ENCODE data around the gene TPX2.

GRCh38 chr20:31691646-31692275, 47.3 kb upstream of the TPX2 start:
- TF ChIP-seq CTCF (IDR thresholded peaks at IDR 0.05) (no peak), POLR2A (IDR thresholded peaks at IDR 0.05) (no peak)
